Measurements from ENCODE around the gene CARHSP1.

The CARHSP1 gene

GRCh38 chr16:8869212-8869987 lies 594 bp upstream of the CARHSP1 start:
- H3K4me3 ChIP-seq (ENCODE audit: low read length) = peak overlapping the region; percentile 58
- no peak for TF ChIP-seq CTCF (conservative IDR thresholded peaks at IDR 0.05; ENCODE audit: low read length)
- no peak for DNase-seq (ENCODE audit: low read depth)

- no peak for TF ChIP-seq CTCF (conservative IDR thresholded peaks at IDR 0.05; ENCODE audit: low read length)
- peak overlapping the region; percentile 87 for H3K4me3 ChIP-seq (ENCODE audit: low read length)
- DNase-seq (ENCODE audit: low read depth) = no peak
Measured at GRCh38 chr16:8867932-8868415, 832 bp downstream of the CARHSP1 start.

GRCh38 chr16:8867216-8867931 lies 1.4 kb downstream of the CARHSP1 start:
- DNase-seq (ENCODE audit: low read depth) = no peak
- no peak for TF ChIP-seq CTCF (conservative IDR thresholded peaks at IDR 0.05; ENCODE audit: low read length)
- H3K4me3 ChIP-seq (ENCODE audit: low read length) = peak overlapping the region; percentile 87

DNA sequence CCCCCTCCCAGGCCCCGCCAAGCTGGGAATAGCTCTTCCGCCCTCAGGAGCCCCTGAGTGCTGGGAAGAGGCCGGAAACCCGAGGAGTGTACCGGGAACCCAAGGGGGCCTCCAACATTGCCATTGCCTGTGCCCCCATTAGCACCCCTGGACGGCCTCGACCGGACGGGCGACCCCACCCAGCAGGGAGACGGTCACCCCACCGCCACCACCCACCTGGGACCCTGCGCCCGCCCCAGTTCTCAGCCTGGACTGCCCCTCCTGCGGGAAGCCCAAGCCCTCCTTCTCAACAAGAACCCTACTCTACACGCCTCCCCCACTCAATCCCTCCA lies 2.0 kb downstream of the CARHSP1 start:
- peak overlapping the region; percentile 87 for H3K4me3 ChIP-seq (ENCODE audit: low read length)
- TF ChIP-seq CTCF (conservative IDR thresholded peaks at IDR 0.05; ENCODE audit: low read length) = no peak

DNA sequence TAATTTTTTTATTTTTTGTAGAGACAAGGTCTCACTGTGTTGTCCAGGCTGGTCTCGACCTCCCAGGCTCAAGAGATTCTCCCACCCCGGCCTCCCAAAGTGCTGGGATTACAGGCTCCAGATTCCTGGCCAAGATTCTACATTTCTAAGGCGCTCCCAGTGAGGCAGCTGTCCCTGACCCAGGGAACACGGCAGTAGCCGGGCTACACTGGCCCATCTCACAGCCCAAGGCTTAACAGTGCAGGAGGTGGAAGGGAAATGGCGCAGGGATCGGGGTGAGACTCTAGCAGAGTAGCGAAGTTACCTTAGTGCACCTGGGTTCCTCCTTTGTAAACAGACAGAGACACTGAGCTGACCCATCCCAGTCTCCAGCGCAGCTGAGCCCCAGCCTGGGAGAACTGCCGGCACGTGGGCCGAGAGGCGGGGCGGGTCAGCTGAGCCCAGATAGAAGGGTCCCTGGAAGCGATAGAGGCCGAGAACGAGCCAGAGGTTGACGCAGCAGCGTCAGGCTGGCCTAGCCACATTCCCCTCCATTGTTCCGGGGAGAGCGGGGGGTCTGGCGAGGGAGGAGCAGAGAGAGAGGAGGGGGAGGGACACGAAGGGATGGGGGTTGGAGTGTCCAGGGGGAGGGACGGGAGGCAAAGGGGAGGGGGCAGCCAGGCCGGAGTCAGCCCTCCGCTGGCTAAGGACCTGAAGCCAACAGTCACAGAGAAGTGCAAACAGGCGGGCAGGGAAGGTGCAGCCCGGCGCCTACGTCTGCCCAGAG lies 2.5 kb downstream of the CARHSP1 start:
- no peak for DNase-seq (ENCODE audit: low read depth)
- H3K4me3 ChIP-seq (ENCODE audit: low read length) = peak overlapping the region; percentile 87
- no peak for TF ChIP-seq CTCF (conservative IDR thresholded peaks at IDR 0.05; ENCODE audit: low read length)

More for the DNA sequence above, 2.0 kb downstream of the CARHSP1 start:
- no peak for DNase-seq (ENCODE audit: low read depth)

DNA sequence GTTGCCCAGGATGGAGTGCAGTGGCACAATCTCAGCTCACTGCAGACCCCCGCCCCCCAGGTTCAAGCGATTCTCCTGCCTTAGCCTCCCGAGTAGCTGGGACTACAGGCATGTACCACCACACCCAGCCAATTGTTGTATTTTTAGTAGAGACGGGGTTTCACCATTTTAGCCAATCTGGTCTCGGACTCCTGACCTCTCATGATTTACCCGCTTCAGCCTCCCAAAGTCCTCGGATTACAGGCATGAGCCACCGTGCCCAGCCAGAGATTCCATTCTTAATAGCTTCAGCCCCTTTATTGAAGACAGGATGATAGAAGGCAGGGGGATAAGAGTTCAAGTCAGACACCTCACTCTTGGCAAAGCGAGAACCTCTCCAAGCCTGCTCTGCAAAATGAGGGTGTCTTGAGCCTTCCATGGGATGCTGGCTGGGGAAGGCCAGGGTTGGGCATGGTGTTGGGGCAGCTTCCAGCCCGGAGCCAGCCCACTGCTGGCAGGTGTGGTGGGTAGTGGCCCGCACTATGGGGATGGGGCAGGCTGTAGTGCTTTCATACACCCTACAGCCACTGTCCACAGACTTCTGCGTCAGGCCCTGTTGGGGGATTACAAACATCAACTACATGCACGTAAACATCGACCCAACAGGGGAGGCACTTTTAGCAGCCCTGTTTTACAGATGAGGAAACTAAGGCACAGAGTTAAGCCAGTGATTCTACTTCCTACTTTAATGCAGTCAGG lies 3.5 kb downstream of the CARHSP1 start:
- DNase-seq (ENCODE audit: low read depth) = no peak
- no peak overlapping the region for H3K4me3 ChIP-seq (ENCODE audit: low read length)
- TF ChIP-seq CTCF (conservative IDR thresholded peaks at IDR 0.05; ENCODE audit: low read length) = no peak
